Activated CD8-positive, alpha-beta T cell treated with anti-CD3 and anti-CD28 coated beads for 36 hours (primary cell): Measurements from ENCODE around the gene TMEM132D. TPM values are rescaled to one million over a fixed set of nuclear protein-coding genes. Genes with fewer than 3 reads are reported as not detected.

ENCODE experiments used
- ATAC-seq: fragments of 200-7000 bp; cut with Tn5 transposase; one replicate; pipeline ENCODE4 v1.10.0; 2021; ENCODE audit warnings: mild to moderate bottlenecking, moderate library complexity
- CTCF ChIA-PET: fragments of 350-600 bp; sonication (Branson Sonifier 250); formaldehyde crosslinking; loops from one replicate; lab custom pipeline; 2021; ENCODE audit warnings: antibody characterized with exemption; lab: Charles Lee
- POLR2A ChIA-PET: fragments of 350-600 bp; sonication (Branson Sonifier 250); formaldehyde crosslinking; loops from one replicate; lab custom pipeline; 2021; ENCODE audit warnings: antibody characterized with exemption; lab: Charles Lee
- DNase-seq: peaks from one replicate; pipeline ENCODE4 v3.0.0-alpha.2; 2020
- H3K27ac Mint-ChIP-seq: one replicate; pipeline ENCODE4 v1.8.0; 2021; ENCODE audit warnings: mild to moderate bottlenecking, mixed read lengths
- H3K27me3 Mint-ChIP-seq: one replicate; pipeline ENCODE4 v1.8.0; 2021; ENCODE audit warnings: mixed read lengths
- H3K36me3 Mint-ChIP-seq: one replicate; pipeline ENCODE4 v1.8.0; 2021; ENCODE audit warnings: low read depth, mixed read lengths
- H3K4me1 Mint-ChIP-seq: one replicate; pipeline ENCODE4 v1.8.0; 2021; ENCODE audit warnings: low read depth, mixed read lengths
- H3K4me3 Mint-ChIP-seq: one replicate; pipeline ENCODE4 v1.8.0; 2021; ENCODE audit warnings: mild to moderate bottlenecking, moderate library complexity, mixed read lengths
- H3K9me3 Mint-ChIP-seq: one replicate; pipeline ENCODE4 v1.8.0; 2021; ENCODE audit warnings: mixed read lengths
- CTCF ChIP-seq: fragments of 200-600 bp; IDR thresholded peaks from one replicate; pipeline ENCODE4 v1.8.0; 2022; ENCODE audit warnings: antibody characterized with exemption, mild to moderate bottlenecking
- intact Hi-C: fragments of 100-400 bp; cut with micrococcal nuclease; formaldehyde crosslinking; loops from one replicate; pipeline ENCODE4 v1.10.0; 2022
- total RNA-seq, 2 experiments: library from RNA; stranded (reverse); gene quantifications; one replicate each; pipeline ENCODE4 v1.2.3, GENCODE V29; 2021

TMEM132D gene
- total RNA-seq, 2 experiments from 2014 or later: not detected

DNA sequence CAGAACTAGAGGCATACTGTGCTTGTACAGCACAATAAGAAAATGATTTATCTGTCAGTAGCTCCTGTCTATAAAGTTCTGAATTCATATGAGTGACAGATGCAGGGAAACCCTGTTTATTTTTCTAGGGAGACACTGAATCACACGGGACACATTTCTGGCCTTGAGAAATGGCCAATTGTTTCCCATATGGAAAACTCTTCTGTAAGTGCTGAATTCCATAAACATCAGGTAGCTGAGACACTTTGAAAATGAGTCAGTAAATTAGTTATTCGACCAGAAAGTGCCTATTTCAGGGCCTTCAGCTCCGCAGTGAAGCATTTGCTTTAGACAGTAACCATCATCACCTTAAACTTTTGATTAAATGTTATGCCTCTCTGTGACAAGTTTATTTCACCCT is 184.4 kb downstream of the TMEM132D start:
- Mint-ChIP-seq H3K36me3 (no peaks in the 10 kb centered on the region), H3K4me3 (no peak overlapping the region), H3K4me1 (no peaks in the 10 kb centered on the region), H3K27ac (no peak overlapping the region), H3K9me3 (peaks cover 4% of the 10 kb centered on the region), H3K27me3 (no peaks in the 10 kb centered on the region)
- no peak for ATAC-seq
- TF ChIP-seq CTCF: no peak
- no peak for DNase-seq
- intact Hi-C loops: no loop called here
- ChIA-PET POLR2A (interaction anchor here (0.6 kb wide), 1 partner anchor 183 kb away, joined by 4 read pairs; no protein-coding TSS in a partner anchor), CTCF (no interaction called here)

- no peak for TF ChIP-seq CTCF
- Mint-ChIP-seq H3K27me3 (no peaks in the 10 kb centered on the region), H3K4me3 (no peak overlapping the region), H3K9me3 (no peaks in the 10 kb centered on the region), H3K4me1 (no peaks in the 10 kb centered on the region), H3K27ac (no peak overlapping the region), H3K36me3 (no peaks in the 10 kb centered on the region)
- ATAC-seq (no peak), DNase-seq (no peak)
- intact Hi-C loops: no loop called here
- ChIA-PET CTCF (no interaction called here), POLR2A (no interaction called here)
Observed at GRCh38 chr12:129717438-129717837, 186.4 kb downstream of the TMEM132D start.

- no peak for DNase-seq
- intact Hi-C loops: no loop called here
- CTCF ChIA-PET: no interaction called here
- no peaks in the 10 kb centered on the region for H3K27me3 Mint-ChIP-seq
- no peak overlapping the region for H3K27ac Mint-ChIP-seq
- ATAC-seq: no peak
- no peaks in the 10 kb centered on the region for H3K36me3 Mint-ChIP-seq
- H3K9me3 Mint-ChIP-seq: no peaks in the 10 kb centered on the region
- H3K4me3 Mint-ChIP-seq: no peak overlapping the region
- TF ChIP-seq CTCF: no peak
- no peaks in the 10 kb centered on the region for H3K4me1 Mint-ChIP-seq
- POLR2A ChIA-PET: no interaction called here
Observed at GRCh38 chr12:129716825-129717224, 187.0 kb downstream of the TMEM132D start.

DNA sequence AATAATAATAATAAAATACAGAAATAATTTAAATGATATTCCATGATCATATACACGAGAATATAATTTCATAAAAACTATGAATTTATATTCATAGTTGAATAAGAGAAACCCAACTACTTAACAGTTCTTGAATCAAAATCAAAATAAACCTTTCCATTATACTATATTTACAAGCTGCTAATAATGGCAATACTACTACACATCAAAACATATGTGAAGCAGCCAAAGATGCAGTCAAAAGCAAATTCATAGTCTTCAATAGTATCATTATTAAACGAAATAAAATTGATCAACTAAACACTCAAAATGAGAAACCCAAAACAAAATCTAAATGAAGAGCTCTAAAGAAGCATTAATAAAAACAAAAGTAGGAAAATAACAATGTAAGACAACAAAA is 197.1 kb downstream of the TMEM132D start:
- Mint-ChIP-seq H3K27ac (no peak overlapping the region), H3K4me1 (no peaks in the 10 kb centered on the region), H3K9me3 (peaks cover 21% of the 10 kb centered on the region), H3K36me3 (peaks cover 1% of the 10 kb centered on the region), H3K4me3 (no peak overlapping the region), H3K27me3 (no peaks in the 10 kb centered on the region)
- intact Hi-C loops: no loop called here
- ChIA-PET POLR2A (no interaction called here), CTCF (interaction anchor here (0.6 kb wide), 1 partner anchor 1062 kb away, joined by 3 read pairs; no protein-coding TSS in a partner anchor)
- DNase-seq (no peak), ATAC-seq (no peak)
- TF ChIP-seq CTCF: no peak

- H3K4me1 Mint-ChIP-seq: no peaks in the 10 kb centered on the region
- no peak for TF ChIP-seq CTCF
- no peak overlapping the region for H3K4me3 Mint-ChIP-seq
- no peaks in the 10 kb centered on the region for H3K27me3 Mint-ChIP-seq
- intact Hi-C loops: no loop called here
- POLR2A ChIA-PET: interaction anchor here (0.6 kb wide), 1 partner anchor 495 kb away, joined by 3 read pairs; no protein-coding TSS in a partner anchor
- H3K27ac Mint-ChIP-seq: no peak overlapping the region
- ATAC-seq: no peak
- no peak for DNase-seq
- H3K36me3 Mint-ChIP-seq: peaks cover 1% of the 10 kb centered on the region
- peaks cover 22% of the 10 kb centered on the region for H3K9me3 Mint-ChIP-seq
- CTCF ChIA-PET: no interaction called here
Observed at GRCh38 chr12:129704232-129704830, 199.5 kb downstream of the TMEM132D start.
